Body of pancreas (tissue), 4 donors: ENCODE results near the gene KATNB1. TPM values are rescaled to one million over a fixed set of nuclear protein-coding genes. Genes with fewer than 3 reads are reported as not detected.

Source experiments
- ATAC-seq: fragments of 150-250 bp; one replicate; pipeline ENCODE4 v1.9.1; 2016
- DNase-seq, 4 donors: peaks; one replicate each; pipeline ENCODE4 v3.0.0-alpha.2; 2019
- H3K27ac ChIP-seq, 4 donors: fragments of 200-600 bp; sonication (generic); 1 replicate in 3 of 4; 2 replicates in 1 of 4; pipeline versions ENCODE4 v1.5.1 to v1.6.1; 2016 to 2019; ENCODE audit warnings: mild to moderate bottlenecking in 1 of 4, mixed read lengths in 1 of 4, moderate library complexity in 1 of 4
- H3K27me3 ChIP-seq, 2 donors: fragments of 200-600 bp; sonication (generic); one replicate each; pipeline ENCODE4 v1.6.0; 2016; ENCODE audit warnings: mild to moderate bottlenecking in 1 of 2
- H3K36me3 ChIP-seq, 2 donors: fragments of 200-600 bp; sonication (generic); replicated peaks in 1 of 2; 2 replicates each; pipeline ENCODE4 v1.5.1; 2016; ENCODE audit warnings: low read depth in 2 of 2; ENCODE audit not compliant: insufficient read depth in 1 of 2
- H3K4me1 ChIP-seq: fragments of 200-600 bp; sonication (generic); one replicate; pipeline ENCODE4 v1.6.0; 2016
- H3K4me3 ChIP-seq, 2 donors: fragments of 200-600 bp; sonication (generic); 1 replicate in 1 of 2; 2 replicates in 1 of 2; pipeline ENCODE4 v1.5.1; 2016 to 2019
- H3K9me3 ChIP-seq, 3 donors: fragments of 200-600 bp; sonication (generic); 1 replicate in 2 of 3; 2 replicates in 1 of 3; pipeline ENCODE4 v1.5.1; 2016
- CTCF ChIP-seq, 7 experiments: fragments of 450-650 bp in 4 of 7; fragments of 200-600 bp in 3 of 7; sonication (generic) in 3 of 7; IDR thresholded peaks; one replicate each; pipeline ENCODE4 v1.5.1; 2016 to 2019; ENCODE audit warnings: antibody characterized with exemption in 7 of 7
- POLR2A ChIP-seq, 3 donors: fragments of 450-650 bp; IDR thresholded peaks; one replicate each; pipeline ENCODE4 v1.6.1; 2016; ENCODE audit warnings: antibody characterized with exemption in 3 of 3, mild to moderate bottlenecking in 2 of 3
- WGBS, 2 donors: methylation state at CpG; one replicate each; pipeline ENCODE4 v1.1.5; 2017; 5-methylcytosine and 5-hydroxymethylcytosine counted together
- intact Hi-C: fragments of 100-400 bp; cut with DNase I; formaldehyde crosslinking; loops from one replicate; pipeline ENCODE4 v1.15.1; 2023
- total RNA-seq, 2 donors: library from RNA; depleted of rRNA; stranded (reverse); fragments of >200 nt; gene quantifications; one replicate each; pipeline ENCODE4 v1.1.0, GENCODE V29; 2016

Gene KATNB1
- total RNA-seq, 2 donors from 2014 or later: 13.7 to 14.2 TPM

DNA sequence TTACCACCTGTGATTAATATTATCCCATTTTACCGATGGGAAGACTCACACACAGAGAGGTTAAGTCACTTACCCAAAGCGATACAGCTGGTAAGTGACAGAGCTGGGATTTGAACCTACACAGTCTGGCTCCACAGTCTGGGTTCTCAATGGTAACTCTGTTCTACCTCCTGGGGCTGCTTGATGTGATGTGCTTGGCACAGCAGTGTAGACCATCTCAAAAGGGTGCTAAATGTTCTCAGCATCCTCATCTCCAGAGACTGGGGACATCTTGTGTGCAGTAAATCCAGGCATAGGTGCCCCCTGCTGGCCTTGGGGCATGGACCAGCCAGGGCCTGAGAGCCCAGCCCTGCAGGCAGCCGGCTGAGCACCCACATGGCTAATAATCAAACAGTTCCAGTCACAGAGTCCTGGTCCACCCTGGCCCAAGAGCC, 15.4 kb upstream of the KATNB1 start:
- H3K9me3 ChIP-seq: no peaks in the 10 kb centered on the region
- ATAC-seq: peak; percentile 97

GRCh38 chr16:57721356-57722209, 14.0 kb upstream of the KATNB1 start:
- intact Hi-C loops: no loop called here
- DNase-seq (no peak), ATAC-seq (no peak)
- WGBS, 2 donors: 74 to 83% methylated on average over 13 to 17 of the region's 17 CpGs
- no peak for TF ChIP-seq CTCF (IDR thresholded peaks at IDR 0.05)
- no peak for TF ChIP-seq POLR2A (IDR thresholded peaks at IDR 0.05)
- Histone ChIP-seq H3K36me3 (no peaks in the 10 kb centered on the region), H3K4me1 (no peaks in the 10 kb centered on the region), H3K27ac (no peak overlapping the region), H3K27me3 (no peaks in the 10 kb centered on the region), H3K9me3 (no peaks in the 10 kb centered on the region), H3K4me3 (no peak overlapping the region)

More for the DNA sequence above, 15.4 kb upstream of the KATNB1 start:
- intact Hi-C loops: no loop called here
- H3K4me3 ChIP-seq: no peak overlapping the region
- no peaks in the 10 kb centered on the region for H3K36me3 ChIP-seq
- DNase-seq: peak; percentile 83 to 89 (median 84)
- no peak overlapping the region for H3K27ac ChIP-seq
- no peaks in the 10 kb centered on the region for H3K4me1 ChIP-seq
- 48 to 49% methylated on average over 3 of the region's 3 CpGs for WGBS, 2 donors
- no peaks in the 10 kb centered on the region for H3K27me3 ChIP-seq
- TF ChIP-seq POLR2A (IDR thresholded peaks at IDR 0.05): no peak
- TF ChIP-seq CTCF (IDR thresholded peaks at IDR 0.05): peak; percentile 57 to 89 (median 84)

DNA sequence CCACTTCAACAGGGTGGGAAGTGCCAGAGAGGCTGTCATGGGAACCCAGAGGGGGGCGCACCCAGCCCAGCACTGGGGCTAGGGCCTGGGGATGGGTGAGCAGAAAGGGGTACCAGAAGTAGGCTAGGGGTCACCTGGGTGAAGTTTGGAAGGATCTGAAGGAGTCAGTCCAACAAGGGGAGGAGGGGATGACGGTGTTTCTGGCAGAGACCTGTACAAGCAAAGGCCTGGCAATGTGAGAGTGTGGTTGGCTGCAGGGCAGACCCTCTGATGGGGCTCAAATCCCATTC, 13.4 kb upstream of the KATNB1 start:
- Histone ChIP-seq H3K27ac (no peak overlapping the region), H3K4me1 (no peaks in the 10 kb centered on the region), H3K27me3 (no peaks in the 10 kb centered on the region), H3K9me3 (no peaks in the 10 kb centered on the region), H3K4me3 (no peak overlapping the region), H3K36me3 (no peaks in the 10 kb centered on the region)
- 88 to 100% methylated on average over 2 of the region's 2 CpGs for WGBS, 2 donors
- no peak for TF ChIP-seq CTCF (IDR thresholded peaks at IDR 0.05)
- no peak for TF ChIP-seq POLR2A (IDR thresholded peaks at IDR 0.05)
- no peak for ATAC-seq
- DNase-seq: no peak
- intact Hi-C loops: no loop called here

DNA sequence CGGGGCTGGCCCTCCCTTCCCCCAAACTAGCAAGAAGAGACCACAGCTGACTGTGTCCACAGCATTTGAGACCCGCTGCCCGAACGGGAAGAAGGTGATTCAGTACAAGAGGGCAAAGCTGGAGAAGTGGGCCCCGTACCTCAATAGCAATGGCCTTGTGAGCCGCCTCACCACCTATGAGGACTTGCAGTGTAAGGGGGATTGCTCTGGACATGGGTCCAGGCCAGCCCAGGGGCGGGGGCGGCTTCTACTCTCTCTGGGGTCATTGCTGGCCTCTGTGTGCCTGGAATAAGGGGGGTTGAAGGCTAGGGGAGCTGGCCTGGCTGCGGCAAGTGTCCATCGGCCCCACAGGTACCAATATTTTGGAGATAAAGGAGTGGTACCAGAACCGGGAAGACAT, 12.9 kb upstream of the KATNB1 start:
- intact Hi-C loops: no loop called here
- no peak for DNase-seq

More for the DNA sequence above, 12.9 kb upstream of the KATNB1 start:
- H3K4me3 ChIP-seq: no peak overlapping the region
- H3K4me1 ChIP-seq: no peaks in the 10 kb centered on the region
- ATAC-seq: no peak
- TF ChIP-seq POLR2A (IDR thresholded peaks at IDR 0.05) (no peak), CTCF (IDR thresholded peaks at IDR 0.05) (no peak)
- no peaks in the 10 kb centered on the region for H3K36me3 ChIP-seq
- H3K27me3 ChIP-seq: no peaks in the 10 kb centered on the region
- no peaks in the 10 kb centered on the region for H3K9me3 ChIP-seq
- WGBS, 2 donors: 70 to 78% methylated on average over 10 to 11 of the region's 11 CpGs
- H3K27ac ChIP-seq: no peak overlapping the region
